Mammary epithelial cell (primary cell): ENCODE measurements around the gene CHRM2.

Source experiments
- CTCF ChIP-seq, 2 donors: IDR thresholded peaks in 1 of 2; conservative IDR thresholded peaks in 1 of 2; 2 replicates each; pipeline ENCODE4 v1.5.1; 2011 to 2012; ENCODE audit warnings: inconsistent platforms in 2 of 2, low read length in 2 of 2, mild to moderate bottlenecking in 2 of 2, control low read depth in 1 of 2, low read depth in 1 of 2; ENCODE audit not compliant: insufficient read depth in 1 of 2; ENCODE audit errors: extremely low read depth in 1 of 2
- EZH2 ChIP-seq: IDR thresholded peaks from 2 replicates; pipeline ENCODE4 v1.6.1; 2012; ENCODE audit warnings: low read length, inconsistent platforms, borderline replicate concordance

DNA sequence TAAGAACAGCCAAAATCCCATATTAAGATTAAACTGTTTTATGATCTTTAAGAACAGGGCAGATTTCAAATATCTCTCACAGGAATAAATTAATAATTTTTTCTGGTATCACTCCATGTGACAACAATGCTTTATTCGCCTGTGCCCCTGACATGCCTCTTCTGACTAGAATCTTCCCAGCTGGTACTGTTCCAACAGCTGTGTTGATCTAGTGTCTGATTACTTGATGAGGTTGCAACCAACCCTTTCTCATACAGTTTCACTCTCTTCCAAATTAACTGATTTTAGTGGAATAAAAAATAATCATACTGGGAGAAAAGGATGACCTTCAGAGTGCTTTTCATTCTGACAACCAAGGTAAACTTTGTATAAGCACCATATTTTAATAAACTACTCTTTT, 151.9 kb downstream of the CHRM2 start:
- TF ChIP-seq CTCF (conservative IDR thresholded peaks at IDR 0.05 in 1 of 2, IDR thresholded peaks at IDR 0.05 in 1 of 2; ENCODE audit: extremely low read depth in 1 of 2, insufficient read depth in 1 of 2, low read depth in 1 of 2, low read length in 2 of 2), result no peak
- TF ChIP-seq EZH2, result no peak
